Measurements from ENCODE around the gene FNDC5. TPM values are rescaled to one million over a fixed set of nuclear protein-coding genes. Genes with fewer than 3 reads are reported as not detected.
"Not testable (repeated sequence)": the region's sequence is repeated elsewhere in the genome, so short reads cannot be mapped to it uniquely, and the experiment has no call there.

Gene FNDC5
- not detected for total RNA-seq

GRCh38 chr1:32870615-32871363 lies at the start of gene FNDC5:
Gene FNDC5, minus strand, starts transcription at chr1:32870912.
- ChIA-PET POLR2A (interaction anchor here (0.5 kb wide), 2 partner anchors 9 to 194 kb away, joined by 4 read pairs; no protein-coding TSS in a partner anchor), CTCF (interaction anchor here (0.6 to 1.8 kb wide), 3 partner anchors 13 to 158 kb away, joined by 3 to 11 read pairs (median 4); no protein-coding TSS in a partner anchor)

DNA sequence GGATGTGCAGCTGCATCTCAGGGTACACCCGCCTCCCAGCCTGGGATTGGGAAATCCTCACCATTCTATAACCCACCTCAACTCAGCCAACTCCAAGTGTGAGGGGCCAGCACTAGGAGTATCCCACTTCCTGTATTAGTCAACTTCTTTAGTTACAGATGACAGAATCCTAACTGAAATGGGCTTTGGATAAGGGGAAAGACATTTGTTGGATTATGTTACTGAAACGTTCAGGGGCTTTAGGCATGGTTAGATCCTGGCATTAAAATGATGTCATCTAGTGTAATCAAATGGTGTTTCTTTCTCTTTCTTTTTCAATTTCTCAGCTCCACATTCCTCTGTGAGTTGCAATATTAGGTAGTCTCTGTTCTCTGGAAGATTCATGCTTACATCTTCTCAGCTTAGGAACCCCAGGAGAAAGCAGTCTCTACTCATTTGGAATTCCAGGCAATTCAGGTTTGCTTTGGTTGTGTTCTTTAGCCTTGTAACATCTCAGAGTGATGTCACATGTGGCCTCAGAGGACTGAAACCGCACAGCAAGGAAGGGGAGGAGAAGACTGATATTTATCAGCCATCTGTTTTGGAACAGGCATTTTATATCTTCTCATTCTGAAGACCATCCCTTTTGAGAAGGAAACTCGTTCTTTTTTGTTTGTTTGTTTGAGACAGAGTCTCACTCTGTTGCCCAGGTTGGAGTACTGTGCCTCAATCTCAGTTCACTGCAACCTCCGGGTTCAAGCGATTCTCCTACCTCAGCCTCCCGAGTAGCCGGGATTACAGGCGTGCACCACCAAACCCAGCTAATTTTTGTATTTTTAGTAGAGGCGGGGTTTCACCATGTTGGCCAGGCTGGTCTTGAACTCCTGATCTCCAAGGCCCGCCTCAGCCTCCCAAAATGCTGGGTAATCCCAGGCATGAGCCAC lies 49.4 kb upstream of the FNDC5 start:
- CTCF ChIA-PET: interaction anchor here (0.8 kb wide), 1 partner anchor 8 kb away, joined by 3 read pairs; no protein-coding TSS in a partner anchor
- POLR2A ChIA-PET: no interaction called here

DNA sequence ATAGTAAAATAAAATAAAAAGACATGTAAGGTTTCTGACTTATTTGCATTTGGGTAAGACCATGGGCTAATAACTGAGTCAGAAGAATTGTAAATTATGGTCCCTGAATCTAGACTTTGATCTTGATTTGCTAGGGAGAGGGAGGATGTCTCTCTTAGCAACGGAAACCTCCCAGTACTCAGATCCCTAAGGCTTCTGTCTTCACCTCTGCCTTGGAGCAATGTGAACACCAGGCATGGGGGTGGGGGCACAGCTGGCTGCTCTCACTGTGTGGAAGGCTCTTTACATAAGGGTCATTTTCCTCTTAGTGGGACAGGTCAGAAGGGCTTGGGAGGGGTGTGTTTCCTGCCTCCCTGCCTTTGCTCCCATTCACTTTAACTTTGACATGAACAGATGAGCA lies 47.5 kb upstream of the FNDC5 start:
- ChIA-PET CTCF (no interaction called here), POLR2A (interaction anchor here (1.0 kb wide), 1 partner anchor 46 kb away, joined by 3 read pairs; the partner anchor contains the start of gene RNF19B)

DNA sequence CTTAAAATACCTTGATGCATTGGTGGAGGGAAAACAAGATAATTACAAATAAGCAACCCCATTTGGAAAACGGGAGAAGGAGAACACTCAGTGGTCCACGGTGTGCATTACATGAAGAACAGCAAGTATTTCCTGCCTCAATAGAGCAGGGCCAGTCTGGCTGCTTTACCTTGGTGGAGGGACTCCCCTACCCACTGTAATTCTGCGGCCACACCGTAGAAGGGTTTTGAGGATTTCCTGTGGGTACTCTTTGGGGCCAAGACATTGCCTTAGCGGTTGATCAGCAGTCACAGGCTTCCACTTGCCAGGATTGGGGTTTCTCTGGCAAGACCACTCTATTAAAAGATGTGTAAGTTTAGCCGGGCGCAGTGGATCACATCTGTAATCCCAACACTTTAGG lies 46.8 kb upstream of the FNDC5 start:
- ChIA-PET POLR2A (no interaction called here), CTCF (no interaction called here)

- ChIA-PET CTCF (no interaction called here), POLR2A (no interaction called here)
Observed at GRCh38 chr1:32915766-32916706, 45.3 kb upstream of the FNDC5 start.

DNA sequence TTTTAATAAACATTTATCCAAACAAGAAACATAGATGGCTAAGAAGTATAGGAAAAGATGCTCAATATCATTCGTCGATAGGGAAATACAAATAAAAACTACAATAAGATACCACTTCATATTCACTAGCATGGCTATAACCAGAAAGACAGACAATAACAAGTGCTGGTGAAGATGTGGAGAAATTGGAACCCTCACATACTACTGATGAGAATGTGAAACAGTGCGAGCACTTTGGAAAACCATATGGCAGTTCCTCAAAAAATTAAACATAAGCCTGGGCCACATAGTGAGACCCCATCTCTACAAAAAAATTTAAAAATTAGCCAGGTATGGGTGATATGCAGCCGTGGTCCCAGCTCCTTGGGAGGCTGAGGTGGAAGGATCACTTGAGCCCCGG lies 39.6 kb upstream of the FNDC5 start:
- ChIA-PET POLR2A (no interaction called here), CTCF (no interaction called here)

- ChIA-PET POLR2A (interaction anchor here (0.8 kb wide), 1 partner anchor 201 kb away, joined by 3 read pairs; no protein-coding TSS in a partner anchor), CTCF (interaction anchor here (0.8 kb wide), 1 partner anchor 15 kb away, joined by 3 read pairs; no protein-coding TSS in a partner anchor)
Observed at GRCh38 chr1:32907435-32907834, 36.7 kb upstream of the FNDC5 start.

GRCh38 chr1:32906654-32907053 lies 35.9 kb upstream of the FNDC5 start:
- CTCF ChIA-PET: interaction anchor here (0.8 kb wide), 1 partner anchor 15 kb away, joined by 3 read pairs; no protein-coding TSS in a partner anchor
- POLR2A ChIA-PET: no interaction called here

DNA sequence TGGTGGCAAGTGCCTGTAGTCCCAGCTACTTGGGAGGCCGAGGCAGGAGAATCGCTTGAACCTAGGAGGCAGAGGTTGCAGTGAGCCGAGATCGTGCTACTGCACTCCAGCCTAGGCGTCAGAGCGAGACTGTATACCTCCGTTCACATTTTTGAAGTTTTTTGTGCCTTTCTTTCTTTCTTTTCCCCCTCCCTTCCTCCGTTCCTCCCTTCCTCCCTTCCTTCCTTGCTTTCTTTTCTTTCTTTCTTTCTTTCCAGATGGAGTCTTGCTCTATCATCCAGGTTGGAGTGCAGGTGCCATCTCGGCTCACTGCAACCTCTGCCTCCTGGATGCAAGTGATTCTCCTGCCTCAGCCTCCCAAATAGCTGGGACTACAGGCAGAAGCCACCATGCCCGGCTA lies 34.9 kb upstream of the FNDC5 start:
- CTCF ChIA-PET: interaction anchor here (0.7 kb wide), 1 partner anchor 92 kb away, joined by 4 read pairs; no protein-coding TSS in a partner anchor
- POLR2A ChIA-PET: not testable (repeated sequence)

- ChIA-PET POLR2A (no interaction called here), CTCF (no interaction called here)
Observed at GRCh38 chr1:32904797-32905196, 34.1 kb upstream of the FNDC5 start.

DNA sequence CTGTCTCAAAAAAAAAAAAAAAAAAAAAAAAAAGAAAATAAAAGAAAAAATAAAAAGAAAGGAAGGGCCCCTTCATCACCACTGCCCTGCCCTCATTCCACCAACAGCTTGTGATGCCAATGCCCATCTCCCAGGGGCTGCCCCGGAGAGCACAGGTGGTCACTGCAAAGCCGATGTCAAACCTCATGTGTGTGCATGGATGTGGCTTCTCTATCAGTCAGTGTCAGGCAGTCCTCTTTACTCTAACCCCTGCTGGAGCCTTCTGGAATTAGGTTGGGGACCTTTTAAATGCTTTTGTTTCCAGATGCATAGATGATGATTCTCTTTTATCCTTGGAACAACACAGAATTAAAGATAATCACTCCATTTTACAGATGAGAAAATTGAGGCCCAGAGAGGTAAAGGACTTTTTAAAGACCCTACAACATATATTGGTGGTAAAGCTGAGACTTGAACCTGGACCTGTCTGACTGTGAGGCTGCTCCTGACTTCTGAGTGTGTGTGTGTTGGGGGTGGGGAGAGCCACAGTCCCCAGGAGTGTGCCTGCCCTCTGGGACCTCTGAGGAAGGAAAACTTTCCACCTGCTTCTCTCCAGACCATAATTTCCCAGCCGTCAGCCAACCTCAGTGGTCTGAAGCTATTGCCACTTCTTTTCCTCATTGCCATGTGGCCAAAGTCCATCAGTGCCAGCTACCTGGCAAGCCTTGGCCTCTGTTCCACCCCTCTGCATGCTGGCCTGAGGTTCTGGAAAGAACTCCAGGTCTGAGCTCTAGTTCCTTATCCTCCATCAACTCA lies 33.5 kb upstream of the FNDC5 start:
- POLR2A ChIA-PET: no interaction called here
- CTCF ChIA-PET: no interaction called here

DNA sequence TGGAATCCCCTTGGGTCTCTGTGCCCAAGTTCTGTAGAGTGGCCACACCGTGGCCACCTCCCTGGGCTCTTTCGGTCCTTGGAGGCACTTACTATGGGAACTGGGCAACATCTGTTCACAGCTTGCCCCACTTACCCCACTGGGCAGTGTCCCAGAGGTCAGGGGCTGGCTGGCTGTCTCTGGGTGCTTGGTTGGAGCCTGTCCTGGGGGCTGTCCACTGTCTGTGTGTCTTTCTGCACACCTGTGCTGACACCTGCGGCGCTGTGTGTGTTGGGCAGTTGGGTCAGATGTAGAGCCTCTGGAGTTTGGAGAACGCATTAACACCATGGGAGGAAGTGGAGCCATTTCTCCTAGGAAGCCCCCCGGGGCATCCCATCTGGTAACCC lies 31.8 kb upstream of the FNDC5 start:
- ChIA-PET CTCF (interaction anchor here (1.6 kb wide), 1 partner anchor 30 kb away, joined by 3 read pairs; no protein-coding TSS in a partner anchor), POLR2A (no interaction called here)

DNA sequence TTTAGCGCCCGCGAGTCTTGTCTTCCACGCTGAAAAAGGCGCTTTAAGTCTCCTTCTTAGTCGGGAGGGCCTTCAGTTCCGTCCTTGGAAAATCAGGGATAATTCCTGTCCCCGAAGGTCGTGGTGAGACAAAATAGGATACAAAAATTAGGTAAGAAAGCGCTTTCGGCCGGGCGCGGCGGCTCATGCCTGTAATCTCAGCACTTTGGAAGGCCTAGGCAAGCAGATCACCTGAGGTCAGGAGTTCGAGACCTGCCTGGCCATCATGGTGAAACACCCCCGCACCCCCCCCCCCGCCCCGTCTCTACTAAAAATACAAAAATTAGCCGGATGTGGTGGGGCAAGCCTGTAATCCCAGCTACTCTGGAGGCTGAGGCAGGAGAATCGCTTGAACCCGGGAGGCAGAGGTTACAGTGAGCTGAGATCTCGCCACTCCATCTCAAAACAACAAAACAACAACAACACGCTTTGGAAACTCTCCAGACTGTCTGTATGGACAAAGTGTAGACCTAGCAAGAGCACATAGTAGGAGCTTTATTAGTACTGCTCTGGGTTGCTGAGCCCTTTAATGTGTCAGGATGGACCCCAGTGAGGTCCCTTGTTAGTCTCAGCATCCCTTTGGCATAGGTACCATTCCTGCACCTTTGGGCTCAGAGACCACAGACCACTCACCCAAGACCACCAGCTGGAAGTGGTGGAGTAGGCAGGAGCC lies 31.3 kb upstream of the FNDC5 start:
- POLR2A ChIA-PET: no interaction called here
- CTCF ChIA-PET: interaction anchor here (1.6 kb wide), 1 partner anchor 29 kb away, joined by 3 read pairs; no protein-coding TSS in a partner anchor

- ChIA-PET POLR2A (no interaction called here), CTCF (interaction anchor here (1.6 kb wide), 1 partner anchor 28 kb away, joined by 3 read pairs; no protein-coding TSS in a partner anchor)
Observed at GRCh38 chr1:32900956-32901822, 30.5 kb upstream of the FNDC5 start, which contains the start of gene TMEM54. Gene TMEM54, minus strand, starts transcription at chr1:32901389. Its CDS starts 151 bp downstream, at chr1:32901238.

- CTCF ChIA-PET: no interaction called here
- POLR2A ChIA-PET: no interaction called here
Observed at GRCh38 chr1:32900371-32900955, 29.8 kb upstream of the FNDC5 start.

GRCh38 chr1:32899586-32900296 lies 29.0 kb upstream of the FNDC5 start:
- CTCF ChIA-PET: interaction anchor here (1.4 kb wide), 1 partner anchor 24 kb away, joined by 5 read pairs; no protein-coding TSS in a partner anchor
- POLR2A ChIA-PET: no interaction called here
